GM10266 (cell line): ENCODE data around the gene PDAP1.

Source experiments
- DNase-seq: peaks from one replicate; pipeline ENCODE4 v3.0.0; 2012; ENCODE audit errors: extremely low spot score
- CTCF ChIP-seq: IDR thresholded peaks from 2 replicates; pipeline ENCODE4 v1.5.1; 2012; ENCODE audit warnings: mild to moderate bottlenecking, low read depth; ENCODE audit not compliant: control insufficient read depth, insufficient read depth; ENCODE audit errors: missing control alignments

Gene PDAP1

DNA sequence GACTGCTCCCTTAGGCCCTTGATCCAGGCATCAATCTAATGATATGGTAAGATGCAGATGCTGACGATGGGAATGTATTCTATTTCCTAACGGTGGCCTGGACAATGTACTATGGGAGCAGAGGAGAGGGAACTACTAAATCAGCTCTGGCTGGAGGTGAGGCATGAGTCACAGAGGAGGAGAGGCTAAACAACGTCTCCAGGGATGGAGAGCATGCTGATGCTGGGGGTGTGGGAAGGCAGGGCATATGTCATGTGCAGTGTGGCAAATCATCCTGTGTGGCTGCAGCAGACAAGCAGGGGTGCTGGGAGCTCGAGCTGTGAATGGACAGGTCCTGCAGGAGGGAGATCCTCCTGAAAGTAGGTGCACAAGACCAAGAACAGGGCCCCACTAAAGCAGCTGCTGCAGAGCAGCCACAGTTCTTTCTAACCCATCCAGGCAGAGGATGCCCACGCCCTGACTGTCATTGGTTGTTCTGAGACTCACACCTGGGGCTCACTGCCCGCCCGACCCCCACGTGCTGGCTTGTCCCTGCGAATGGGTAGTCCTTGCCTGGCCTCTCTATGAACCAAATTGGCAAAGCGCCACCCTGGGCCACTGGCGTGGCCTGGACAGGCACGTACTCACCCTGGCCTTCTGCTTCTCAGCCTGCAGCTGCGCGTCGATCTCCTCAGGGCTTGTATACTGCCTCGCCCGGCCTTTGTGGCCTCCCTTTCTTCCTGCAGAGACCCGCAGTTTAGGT is 4.0 kb downstream of the PDAP1 start:
- TF ChIP-seq CTCF: no peak
- no peak for DNase-seq

DNA sequence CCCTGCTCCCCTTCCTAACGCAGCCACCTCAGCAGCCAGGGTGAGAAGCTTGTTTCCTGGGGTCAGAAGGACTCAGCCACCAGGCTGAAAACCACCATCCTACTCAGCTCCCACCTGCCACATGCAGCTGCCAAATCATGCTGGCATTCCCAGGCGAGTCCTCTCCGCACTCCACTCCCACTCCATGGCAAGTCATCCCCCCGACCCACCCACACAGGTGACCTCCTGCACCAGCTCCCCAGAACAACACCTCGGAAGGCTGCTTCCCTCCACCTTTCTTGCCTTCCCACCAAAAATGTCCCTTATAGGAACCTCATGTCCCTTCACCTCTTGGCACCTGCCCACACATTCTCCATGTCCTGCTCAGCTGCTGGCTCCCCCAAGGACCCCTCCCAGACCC is 4.6 kb downstream of the PDAP1 start:
- TF ChIP-seq CTCF: no peak
- DNase-seq: no peak

GRCh38 chr7:99402854-99403253 is 5.5 kb downstream of the PDAP1 start:
- no peak for DNase-seq
- no peak for TF ChIP-seq CTCF

- no peak for TF ChIP-seq CTCF
- no peak for DNase-seq
Measured at GRCh38 chr7:99399597-99399996, 8.8 kb downstream of the PDAP1 start.

- TF ChIP-seq CTCF: no peak
- no peak for DNase-seq
Measured at GRCh38 chr7:99398891-99399445, 9.4 kb downstream of the PDAP1 start.

- no peak for TF ChIP-seq CTCF
- DNase-seq: no peak
Measured at GRCh38 chr7:99397297-99397983, 11.0 kb downstream of the PDAP1 start.
